ENCODE data around the gene SYCN.
"Not testable (repeated sequence)": the region's sequence is repeated elsewhere in the genome, so short reads cannot be mapped to it uniquely, and the experiment has no call there.

SYCN gene

DNA sequence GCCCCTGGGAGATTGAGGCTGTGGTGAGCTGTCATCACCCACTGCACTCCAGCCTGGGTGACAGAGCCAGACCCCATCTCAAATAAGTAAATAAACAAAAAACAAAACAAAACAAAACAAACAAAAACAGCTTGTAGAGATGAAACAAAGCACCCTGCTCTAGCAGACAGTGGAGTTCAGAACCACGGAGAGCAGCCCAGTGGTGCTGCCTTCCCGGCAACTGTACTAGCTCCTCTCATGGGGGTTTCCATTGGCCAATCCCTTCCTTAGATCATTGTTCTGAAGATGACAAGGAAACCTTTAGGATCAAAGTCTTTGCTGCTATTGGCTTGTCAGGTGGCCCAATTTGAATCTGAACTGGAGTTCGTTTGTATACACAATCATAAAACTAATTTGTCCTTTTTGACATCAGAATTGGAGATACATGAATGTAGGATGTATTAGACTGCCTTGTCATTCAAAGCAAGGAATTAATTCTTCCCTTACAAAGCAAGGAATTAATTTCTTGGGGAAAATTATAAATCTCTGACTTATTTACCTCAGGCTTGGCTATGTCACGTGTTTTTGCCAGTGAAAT, 19.7 kb upstream of the SYCN start:
- peak; percentile 33 for DNase-seq

DNA sequence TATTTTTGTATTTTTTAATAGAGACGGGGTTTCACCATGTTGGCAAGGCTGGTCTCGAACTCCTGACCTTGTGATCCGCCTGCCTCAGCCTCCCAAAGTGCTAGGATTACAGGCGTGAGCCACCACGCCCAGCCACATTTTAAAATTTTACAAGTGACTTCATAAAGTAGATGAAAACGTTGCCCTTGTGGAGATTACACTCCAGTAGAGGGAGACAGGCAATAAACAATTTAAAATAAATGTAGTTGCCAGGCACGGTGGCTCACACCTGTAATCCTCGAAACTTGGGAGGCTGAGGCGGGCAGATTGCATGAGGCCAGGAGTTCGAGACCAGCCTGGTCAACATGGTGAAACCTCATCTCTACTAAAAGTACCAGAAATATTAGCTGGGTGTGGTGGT, 15.0 kb upstream of the SYCN start:
- DNase-seq, result not testable (repeated sequence)

DNA sequence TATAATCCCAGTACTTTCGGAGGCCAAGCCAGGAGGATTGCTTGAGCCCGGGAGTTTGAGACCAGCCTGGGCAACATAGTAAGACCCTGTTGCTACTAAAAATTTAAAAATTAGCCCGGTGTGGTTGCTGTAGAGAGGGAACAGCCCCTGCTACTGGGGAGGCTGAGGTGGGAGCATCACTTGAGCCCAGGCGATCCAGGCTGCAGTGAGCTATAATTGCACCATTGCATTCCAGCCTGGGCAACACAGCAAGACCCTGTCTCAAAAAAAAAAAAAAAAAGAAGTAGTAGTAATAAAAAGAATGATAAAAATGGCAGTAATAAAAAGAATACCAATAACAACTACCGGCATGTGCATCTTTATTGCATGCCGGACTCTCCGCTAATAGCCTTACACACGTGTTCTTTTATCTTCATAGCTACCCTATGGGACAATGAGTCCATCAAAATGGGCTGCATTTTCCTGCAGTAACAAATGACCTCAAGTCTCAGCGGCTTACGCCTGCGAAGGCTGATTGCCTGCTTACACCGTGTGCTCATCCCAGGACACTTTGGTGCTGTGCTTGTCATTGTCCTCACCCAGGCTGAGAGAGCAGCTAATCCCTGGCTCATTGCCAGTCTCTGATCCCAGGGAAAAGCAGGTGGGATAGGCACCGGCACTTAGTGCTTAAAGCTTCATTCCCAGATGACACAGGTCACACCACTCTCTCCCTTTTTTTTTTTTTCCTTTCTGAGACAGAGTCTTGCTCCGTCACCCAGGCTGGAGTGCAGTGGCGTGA, 14.4 kb upstream of the SYCN start:
- no peak for DNase-seq

DNA sequence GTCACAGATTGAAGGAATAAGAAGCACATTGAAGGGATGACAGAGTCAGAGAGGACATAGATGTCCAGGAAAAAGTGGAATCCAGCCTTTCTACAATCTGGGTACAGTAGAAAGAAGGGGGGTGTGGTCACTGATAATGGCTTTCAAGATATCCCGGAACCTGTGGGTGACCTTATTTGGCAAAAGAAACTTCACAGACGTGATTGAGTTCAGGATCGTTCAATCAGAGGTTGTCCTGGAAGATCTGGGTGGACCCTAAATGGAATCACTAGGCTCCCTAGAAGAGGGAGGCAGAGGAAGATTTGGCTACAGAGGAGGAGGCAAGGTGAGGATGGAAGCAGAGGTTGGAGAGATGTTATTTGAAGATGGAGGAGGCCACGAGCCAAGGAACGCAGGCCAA, 13.0 kb upstream of the SYCN start:
- no peak for DNase-seq

DNA sequence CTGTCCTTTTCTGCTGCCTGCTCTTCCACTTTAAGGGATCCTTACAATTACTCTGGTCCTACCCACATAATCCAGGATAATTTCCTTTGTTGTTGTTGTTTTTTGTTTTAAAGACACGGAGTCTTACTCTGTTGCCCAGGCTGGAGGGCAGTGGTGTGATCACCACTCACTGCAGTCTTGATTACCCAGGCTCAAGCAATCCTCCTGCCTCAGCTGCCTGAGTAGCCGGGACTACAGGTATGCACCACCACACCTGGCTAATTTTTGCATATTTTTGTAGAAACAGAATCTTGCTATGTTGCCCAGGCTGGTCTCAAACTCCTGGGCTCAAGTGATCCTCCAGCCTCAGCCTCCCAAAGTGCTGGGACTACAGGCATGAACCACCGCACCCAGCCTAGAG, 11.3 kb upstream of the SYCN start:
- DNase-seq, result not testable (repeated sequence)

DNA sequence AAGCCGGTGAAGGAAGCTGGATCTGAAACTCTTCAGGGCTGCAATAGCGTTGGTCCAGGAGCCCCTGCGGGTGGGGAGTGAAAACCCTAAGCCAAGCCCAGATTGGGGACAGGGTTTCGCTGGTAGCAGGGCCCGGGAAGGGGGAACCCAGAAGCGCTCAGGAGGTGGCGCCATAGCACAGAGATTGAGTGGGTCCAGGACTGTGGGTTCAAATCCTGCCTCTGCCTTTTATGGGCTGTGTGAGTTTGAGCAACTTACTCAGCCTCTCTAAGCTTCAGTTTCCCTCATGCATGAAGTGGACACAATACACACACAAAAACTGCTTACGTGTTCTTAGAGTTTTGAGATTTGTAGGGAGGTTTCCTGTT, 8.3 kb upstream of the SYCN start:
- DNase-seq, result no peak

- DNase-seq, result no peak
These were observed 7.8 kb upstream of the SYCN start for GRCh38 chr19:39211731-39212374.

- DNase-seq, result no peak
These were observed 5.1 kb upstream of the SYCN start for GRCh38 chr19:39209196-39209595.

DNA sequence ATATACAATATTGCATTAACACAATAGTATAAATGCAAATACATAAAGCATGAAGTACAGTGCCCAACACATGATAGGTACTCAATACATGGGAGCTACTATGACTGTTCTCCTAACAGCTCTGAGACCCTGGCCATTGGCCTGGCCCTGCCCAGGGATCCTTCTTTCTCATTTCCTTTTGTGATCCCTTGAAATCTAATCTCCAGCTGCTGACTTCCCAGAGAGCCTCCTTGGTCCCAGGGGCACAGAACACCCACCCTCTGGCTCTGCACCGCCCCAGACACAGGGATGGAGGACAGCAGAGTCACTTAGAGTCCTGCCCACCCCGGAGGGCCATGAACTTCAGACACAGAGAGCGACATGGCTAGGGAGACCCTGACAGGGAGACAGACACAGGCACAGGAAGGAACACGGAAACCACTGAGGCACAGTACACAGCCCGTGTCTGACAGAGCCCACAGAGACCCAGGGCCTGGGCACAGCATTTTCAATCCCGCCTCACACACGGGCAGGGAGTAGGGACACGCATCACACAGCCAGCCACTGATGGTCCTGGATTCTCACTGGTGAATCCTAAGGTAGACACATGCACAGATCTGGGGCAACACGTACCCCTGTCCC, 4.2 kb upstream of the SYCN start:
- DNase-seq, result no peak

DNA sequence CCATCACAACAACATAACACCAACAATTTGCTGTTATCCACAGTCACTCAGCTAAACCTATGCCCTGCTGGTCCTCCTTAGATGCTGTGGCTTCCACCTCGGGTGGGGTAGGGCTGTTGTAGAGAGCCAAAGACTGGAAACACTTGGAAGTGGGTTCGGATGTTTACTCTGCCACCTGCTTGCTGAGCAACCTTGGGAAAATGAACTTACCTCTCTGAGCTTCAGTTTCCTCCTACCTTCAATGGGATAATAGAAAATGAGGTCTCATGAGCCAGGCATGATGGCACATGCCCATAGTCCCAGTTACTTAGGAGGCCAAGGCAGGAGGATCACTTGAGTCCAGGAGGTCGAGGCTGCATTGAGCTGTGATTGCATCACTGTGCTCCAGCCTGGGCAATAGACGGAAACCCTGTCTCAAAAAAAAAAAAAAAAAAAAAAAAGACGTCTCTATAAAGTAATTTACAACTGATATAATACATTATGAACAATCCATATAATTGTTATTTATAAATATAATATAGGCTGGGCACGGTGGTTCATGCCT, 3.3 kb upstream of the SYCN start:
- no peak for DNase-seq

DNA sequence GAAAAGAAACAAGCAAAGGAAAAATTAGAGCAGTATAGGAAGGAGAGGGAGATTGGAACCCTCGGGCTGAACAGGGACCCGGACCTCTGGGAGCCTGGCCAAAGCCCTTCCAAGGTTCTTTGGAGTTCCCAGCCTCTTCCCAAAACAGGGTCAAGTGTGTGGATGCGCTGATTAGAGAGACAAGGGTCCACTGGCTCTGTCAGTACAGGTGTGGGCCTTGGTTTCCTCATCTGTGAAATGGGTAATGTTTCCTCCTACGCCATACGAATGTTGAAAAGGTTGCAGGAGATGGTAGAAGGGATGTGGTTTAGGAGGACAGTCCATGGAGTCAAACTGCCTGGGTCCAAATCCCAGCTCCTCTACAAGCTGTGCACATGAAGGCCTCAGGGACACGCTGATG, 2.1 kb upstream of the SYCN start:
- no peak for DNase-seq

DNA sequence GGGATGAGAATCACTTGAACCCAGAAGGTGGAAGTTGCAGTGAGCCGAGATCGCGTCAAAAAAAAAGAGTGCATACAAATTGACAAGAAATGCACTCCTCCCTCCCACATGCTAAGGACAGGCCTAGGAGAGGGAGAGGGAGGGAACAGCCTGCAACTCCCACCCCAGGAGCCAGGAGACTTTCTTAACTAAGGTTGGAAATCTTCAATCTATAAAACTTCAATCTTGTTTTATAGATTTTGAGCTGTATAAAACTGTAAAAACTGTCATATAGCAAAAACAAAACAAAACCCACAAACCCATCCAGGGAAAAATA, 1.3 kb upstream of the SYCN start:
- no peak for DNase-seq

DNA sequence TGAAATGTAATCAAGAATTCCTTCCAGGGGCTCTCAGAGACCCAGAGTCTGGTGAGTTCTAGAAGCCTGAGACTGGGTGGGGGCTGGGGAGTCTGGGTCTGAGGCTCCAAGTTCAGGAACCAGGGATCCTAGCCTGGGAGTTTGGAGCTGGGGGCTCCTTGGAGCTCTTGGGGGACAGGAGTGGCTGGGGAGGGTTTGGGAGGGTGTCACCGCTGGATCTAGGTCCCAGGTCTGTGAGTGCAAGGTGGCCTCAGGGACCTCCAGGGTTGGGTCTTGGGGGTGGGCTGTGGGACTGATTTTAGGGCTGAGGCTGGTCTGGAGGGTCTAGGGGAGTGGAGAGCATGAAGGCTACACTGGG, 1.1 kb downstream of the SYCN start:
- DNase-seq, result no peak

GRCh38 chr19:39200803-39201115, 3.3 kb downstream of the SYCN start:
- no peak for DNase-seq

DNA sequence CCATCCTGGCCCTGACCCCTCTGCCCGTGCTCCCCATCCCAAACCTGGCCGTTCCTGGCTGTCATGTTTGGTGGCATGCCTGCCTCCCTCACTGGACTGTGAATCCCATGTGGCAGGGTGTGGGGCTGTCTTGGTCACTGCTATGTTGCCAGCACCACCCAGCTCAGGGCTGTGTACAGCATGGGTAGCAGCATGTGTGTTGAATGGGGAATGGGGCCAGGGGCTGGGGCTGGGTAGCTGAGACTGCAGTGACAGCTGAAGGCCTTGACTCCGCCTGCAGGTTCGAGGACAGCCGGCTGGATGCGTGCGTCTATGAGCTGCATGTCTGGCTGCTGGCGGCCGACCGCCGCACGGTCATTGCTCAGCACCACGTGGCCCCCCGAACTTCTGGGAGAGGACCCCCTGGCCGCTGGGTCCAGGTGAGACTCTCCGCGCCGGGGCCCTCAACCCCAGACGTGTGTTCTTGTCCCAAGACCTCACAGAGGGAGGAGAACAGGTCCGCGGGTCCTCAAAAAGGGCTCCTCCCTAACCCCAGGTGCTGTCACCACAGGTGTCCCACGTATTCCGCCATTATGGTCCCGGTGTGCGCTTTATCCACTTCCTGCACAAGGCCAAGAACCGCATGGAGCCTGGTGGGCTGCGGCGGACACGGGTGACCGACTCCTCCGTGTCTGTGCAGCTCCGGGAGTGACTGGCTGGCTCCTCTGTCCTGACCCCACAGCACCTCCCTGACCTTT, 3.8 kb downstream of the SYCN start:
- DNase-seq, result no peak

- no peak for DNase-seq
These were observed 5.0 kb downstream of the SYCN start for GRCh38 chr19:39199025-39199424.

- peak; percentile 44 for DNase-seq
These were observed 6.3 kb downstream of the SYCN start for GRCh38 chr19:39197808-39198207.

- no peak for DNase-seq
These were observed 7.1 kb downstream of the SYCN start, which contains the start of gene NCCRP1 for GRCh38 chr19:39196860-39197562. NCCRP1 (plus strand) TSS chr19:39196964; CDS start chr19:39196983, 19 bp downstream.

GRCh38 chr19:39196320-39196719, 7.7 kb downstream of the SYCN start:
- DNase-seq, result no peak

DNA sequence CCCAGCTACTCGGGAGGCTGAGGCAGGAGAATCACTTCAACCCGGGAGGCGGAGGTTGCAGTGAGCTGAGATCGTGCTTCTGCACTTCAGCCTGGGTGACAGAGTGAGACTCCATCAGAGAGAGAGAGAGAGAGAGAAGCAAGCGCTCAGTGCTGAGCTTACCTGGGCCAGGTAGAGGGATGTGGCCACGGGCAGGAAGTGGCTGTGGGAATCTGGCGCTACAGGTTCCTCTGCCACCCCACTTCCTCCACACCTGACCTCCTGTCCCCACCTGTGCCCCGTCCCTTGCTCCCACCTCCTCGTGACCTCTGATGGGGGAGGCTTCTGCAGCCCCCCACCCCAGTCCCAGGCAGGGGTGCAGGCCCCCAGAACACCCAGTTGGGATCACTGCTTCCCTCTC, 8.3 kb downstream of the SYCN start:
- DNase-seq, result no peak

- no peak for DNase-seq
These were observed 9.1 kb downstream of the SYCN start for GRCh38 chr19:39194832-39195542.

- no peak for DNase-seq
These were observed 10.3 kb downstream of the SYCN start for GRCh38 chr19:39193803-39194202.

Data from NCI-H226 (cell line).